Right atrium auricular region (tissue), 2 donors: ENCODE results near the gene PLEKHG3. TPM values are rescaled to one million over a fixed set of nuclear protein-coding genes. Genes with fewer than 3 reads are reported as not detected.

Experiments used
- DNase-seq: peaks from one replicate; pipeline ENCODE4 v3.0.0-alpha.2; 2019; ENCODE audit warnings: low spot score
- H3K27ac ChIP-seq, 2 donors: fragments of 200-600 bp; sonication (generic); 1 replicate in 1 of 2; 2 replicates in 1 of 2; pipeline ENCODE4 v1.5.1; 2016 to 2019
- H3K27me3 ChIP-seq, 2 donors: fragments of 200-600 bp; sonication (generic); one replicate each; pipeline versions ENCODE4 v1.5.1 to v1.6.0; 2017 to 2019
- H3K36me3 ChIP-seq: fragments of 200-600 bp; sonication (generic); one replicate; pipeline ENCODE4 v1.5.1; 2016
- H3K4me1 ChIP-seq, 2 donors: fragments of 200-600 bp; sonication (generic); one replicate each; pipeline versions ENCODE4 v1.5.1 to v1.6.0; 2017 to 2019
- H3K4me3 ChIP-seq, 2 donors: fragments of 200-600 bp; sonication (generic); 1 replicate in 1 of 2; 2 replicates in 1 of 2; pipeline ENCODE4 v1.5.1; 2017 to 2019; ENCODE audit warnings: mild to moderate bottlenecking in 1 of 2, moderate library complexity in 1 of 2
- H3K9me3 ChIP-seq, 2 donors: fragments of 200-600 bp; sonication (generic); one replicate each; pipeline ENCODE4 v1.5.1; 2019
- CTCF ChIP-seq, 2 donors: fragments of 200-600 bp; sonication (generic); IDR thresholded peaks; one replicate each; pipeline ENCODE4 v1.5.1; 2019; ENCODE audit warnings: antibody characterized with exemption in 2 of 2
- total RNA-seq, 2 donors: library from RNA; depleted of rRNA; stranded (reverse); fragments of >200 nt; gene quantifications; one replicate each; pipeline ENCODE4 v1.1.0, GENCODE V29; 2016

The PLEKHG3 gene
- total RNA-seq, 2 donors from 2014 or later = 26.1 to 28.1 TPM

GRCh38 chr14:64693810-64694165, 10.4 kb upstream of the PLEKHG3 start:
- Histone ChIP-seq H3K27me3 (no peaks in the 10 kb centered on the region), H3K36me3 (no peaks in the 10 kb centered on the region), H3K9me3 (no peaks in the 10 kb centered on the region), H3K4me3 (no peak overlapping the region), H3K27ac (peak overlapping the region; percentile 56 to 65), H3K4me1 (peaks cover 0 to 46% of the 10 kb centered on the region in 2 donors)
- DNase-seq = no peak
- TF ChIP-seq CTCF (IDR thresholded peaks at IDR 0.05) = no peak

GRCh38 chr14:64695071-64695470, 9.2 kb upstream of the PLEKHG3 start:
- DNase-seq = no peak
- no peaks in the 10 kb centered on the region for H3K9me3 ChIP-seq
- no peak overlapping the region for H3K4me3 ChIP-seq
- peaks cover 0 to 46% of the 10 kb centered on the region in 2 donors for H3K4me1 ChIP-seq
- peak overlapping the region; percentile 56 to 65 for H3K27ac ChIP-seq
- TF ChIP-seq CTCF (IDR thresholded peaks at IDR 0.05) = no peak
- H3K27me3 ChIP-seq = no peaks in the 10 kb centered on the region
- H3K36me3 ChIP-seq = no peaks in the 10 kb centered on the region

GRCh38 chr14:64696355-64696857, 7.8 kb upstream of the PLEKHG3 start:
- peaks cover 0 to 46% of the 10 kb centered on the region in 2 donors for H3K4me1 ChIP-seq
- TF ChIP-seq CTCF (IDR thresholded peaks at IDR 0.05) = no peak
- no peaks in the 10 kb centered on the region for H3K9me3 ChIP-seq
- H3K27me3 ChIP-seq = no peaks in the 10 kb centered on the region
- H3K27ac ChIP-seq = peak overlapping the region; percentile 62 to 65
- no peak for DNase-seq
- H3K4me3 ChIP-seq = no peak overlapping the region
- no peaks in the 10 kb centered on the region for H3K36me3 ChIP-seq

- Histone ChIP-seq H3K4me1 (peaks cover 0 to 39% of the 10 kb centered on the region in 2 donors), H3K4me3 (no peak overlapping the region), H3K9me3 (no peaks in the 10 kb centered on the region), H3K27ac (no peak overlapping the region), H3K27me3 (no peaks in the 10 kb centered on the region), H3K36me3 (no peaks in the 10 kb centered on the region)
- no peak for TF ChIP-seq CTCF (IDR thresholded peaks at IDR 0.05)
- no peak for DNase-seq
These were observed 5.3 kb upstream of the PLEKHG3 start for GRCh38 chr14:64698903-64699302.

DNA sequence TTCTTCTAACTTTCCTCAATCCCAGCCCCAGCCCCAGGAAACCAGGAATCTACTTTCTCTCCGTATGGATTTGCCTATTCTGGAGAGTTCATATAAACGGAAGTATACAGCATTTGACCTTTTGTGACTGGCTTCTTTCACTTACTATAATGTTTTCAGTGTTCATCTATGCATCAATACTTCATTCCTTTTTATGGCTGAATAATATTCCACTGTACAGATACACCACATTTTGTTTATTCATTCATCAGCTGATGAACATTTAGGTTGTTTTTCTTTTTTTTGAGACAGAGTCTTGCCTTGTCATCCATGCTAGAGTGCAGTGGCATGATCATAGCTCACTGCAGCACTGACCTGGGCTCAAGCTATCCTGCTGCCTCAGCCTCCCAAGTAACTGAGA, 3.9 kb upstream of the PLEKHG3 start:
- H3K4me1 ChIP-seq = peaks cover 0 to 30% of the 10 kb centered on the region in 2 donors
- no peak overlapping the region for H3K27ac ChIP-seq
- no peak for TF ChIP-seq CTCF (IDR thresholded peaks at IDR 0.05)
- no peaks in the 10 kb centered on the region for H3K27me3 ChIP-seq
- no peak for DNase-seq
- no peaks in the 10 kb centered on the region for H3K36me3 ChIP-seq
- H3K4me3 ChIP-seq = no peak overlapping the region
- H3K9me3 ChIP-seq = no peaks in the 10 kb centered on the region

- Histone ChIP-seq H3K27me3 (no peaks in the 10 kb centered on the region), H3K4me1 (peaks cover 0 to 30% of the 10 kb centered on the region in 2 donors), H3K27ac (no peak overlapping the region), H3K9me3 (no peaks in the 10 kb centered on the region), H3K36me3 (no peaks in the 10 kb centered on the region), H3K4me3 (no peak overlapping the region)
- DNase-seq = no peak
- TF ChIP-seq CTCF (IDR thresholded peaks at IDR 0.05) = no peak
These were observed 3.3 kb upstream of the PLEKHG3 start for GRCh38 chr14:64700894-64701293.
